ENCODE measurements around the gene WAS.

GRCh38 chrX:48688531-48689150 lies 5.0 kb downstream of the WAS start:
- no peak for TF ChIP-seq POLR2A (IDR thresholded peaks at IDR 0.05)
- no peak for TF ChIP-seq CTCF (IDR thresholded peaks at IDR 0.05)

All from esophagus squamous epithelium (tissue), 4 donors.